Adrenal gland (tissue), 5 donors: Measurements from ENCODE around the gene ITGA11.

Source experiments
- CTCF ChIP-seq, 6 experiments: fragments of 450-650 bp in 4 of 6; fragments of 200-600 bp in 2 of 6; sonication (generic) in 1 of 6; IDR thresholded peaks; 1 replicate in 5 of 6; 2 replicates in 1 of 6; pipeline versions ENCODE4 v1.5.1 to v1.8.0; 2016 to 2021; ENCODE audit warnings: antibody characterized with exemption in 6 of 6, mild to moderate bottlenecking in 2 of 6, moderate library complexity in 1 of 6
- POLR2A ChIP-seq, 2 donors: fragments of 450-650 bp; IDR thresholded peaks; one replicate each; pipeline ENCODE4 v1.6.1; 2017; ENCODE audit warnings: antibody characterized with exemption in 2 of 2, mild to moderate bottlenecking in 2 of 2, moderate library complexity in 1 of 2
- donor health status: DM: no; HTN: no; CAD: no.

GRCh38 chr15:68347392-68347791 is 84.6 kb downstream of the ITGA11 start:
- TF ChIP-seq CTCF (IDR thresholded peaks at IDR 0.05) (no peak), POLR2A (IDR thresholded peaks at IDR 0.05) (no peak)
